MM.1S (cell line): Measurements from ENCODE around the gene HYCC1.
"Not testable (repeated sequence)": the region's sequence is repeated elsewhere in the genome, so short reads cannot be mapped to it uniquely, and the experiment has no call there.

Experiments
- EZH2 ChIP-seq: fragments of 300-600 bp; sonication (generic); optimal IDR thresholded peaks from 2 replicates; pipeline ENCODE3; 2017; ENCODE audit warnings: low read depth, mild to moderate bottlenecking, antibody characterized with exemption, low read length, mixed read lengths
- TF ChIP-seq, protein P1 (sequence below): fragments of 300-600 bp; sonication (generic); IDR thresholded peaks from 2 replicates; pipeline ENCODE4 v1.5.1; 2016; ENCODE audit warnings: antibody characterized with exemption, low read length, mixed read lengths

GRCh38 chr7:23046336-23046735, 32.4 kb upstream of the HYCC1 start:
- TF ChIP-seq EZH2, result not testable (repeated sequence)
- TF ChIP-seq, protein P1, sequence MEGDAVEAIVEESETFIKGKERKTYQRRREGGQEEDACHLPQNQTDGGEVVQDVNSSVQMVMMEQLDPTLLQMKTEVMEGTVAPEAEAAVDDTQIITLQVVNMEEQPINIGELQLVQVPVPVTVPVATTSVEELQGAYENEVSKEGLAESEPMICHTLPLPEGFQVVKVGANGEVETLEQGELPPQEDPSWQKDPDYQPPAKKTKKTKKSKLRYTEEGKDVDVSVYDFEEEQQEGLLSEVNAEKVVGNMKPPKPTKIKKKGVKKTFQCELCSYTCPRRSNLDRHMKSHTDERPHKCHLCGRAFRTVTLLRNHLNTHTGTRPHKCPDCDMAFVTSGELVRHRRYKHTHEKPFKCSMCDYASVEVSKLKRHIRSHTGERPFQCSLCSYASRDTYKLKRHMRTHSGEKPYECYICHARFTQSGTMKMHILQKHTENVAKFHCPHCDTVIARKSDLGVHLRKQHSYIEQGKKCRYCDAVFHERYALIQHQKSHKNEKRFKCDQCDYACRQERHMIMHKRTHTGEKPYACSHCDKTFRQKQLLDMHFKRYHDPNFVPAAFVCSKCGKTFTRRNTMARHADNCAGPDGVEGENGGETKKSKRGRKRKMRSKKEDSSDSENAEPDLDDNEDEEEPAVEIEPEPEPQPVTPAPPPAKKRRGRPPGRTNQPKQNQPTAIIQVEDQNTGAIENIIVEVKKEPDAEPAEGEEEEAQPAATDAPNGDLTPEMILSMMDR, result not testable (repeated sequence)
